Glutamatergic neuron (in vitro differentiated cells): Measurements from ENCODE around the gene FFAR1. TPM values are rescaled to one million over a fixed set of nuclear protein-coding genes. Genes with fewer than 3 reads are reported as not detected.

Experiments
- DNase-seq: peaks from one replicate; pipeline ENCODE4 v3.0.0; 2022
- H3K27ac Mint-ChIP-seq: one replicate; pipeline ENCODE4 v1.8.0; 2020; ENCODE audit warnings: mild to moderate bottlenecking, mixed read lengths, inconsistent platforms; ENCODE audit not compliant: unreplicated experiment
- H3K27me3 Mint-ChIP-seq: one replicate; pipeline ENCODE4 v1.8.0; 2020; ENCODE audit warnings: mild to moderate bottlenecking, moderate library complexity, mixed read lengths, inconsistent platforms; ENCODE audit not compliant: unreplicated experiment
- H3K36me3 Mint-ChIP-seq: one replicate; pipeline ENCODE4 v1.8.0; 2020; ENCODE audit warnings: mild to moderate bottlenecking, mixed read lengths, inconsistent platforms; ENCODE audit not compliant: unreplicated experiment
- H3K4me1 Mint-ChIP-seq: one replicate; pipeline ENCODE4 v1.8.0; 2020; ENCODE audit warnings: mild to moderate bottlenecking, low read depth, mixed read lengths, inconsistent platforms; ENCODE audit not compliant: unreplicated experiment
- H3K4me3 Mint-ChIP-seq: one replicate; pipeline ENCODE4 v1.8.0; 2020; ENCODE audit warnings: mild to moderate bottlenecking, mixed read lengths, inconsistent platforms; ENCODE audit not compliant: unreplicated experiment
- H3K9me3 Mint-ChIP-seq: one replicate; pipeline ENCODE4 v1.8.0; 2020; ENCODE audit warnings: mild to moderate bottlenecking, moderate library complexity, mixed read lengths, inconsistent platforms; ENCODE audit not compliant: unreplicated experiment
- CTCF ChIP-seq: fragments of 200-600 bp; sonication (generic); IDR thresholded peaks from one replicate; pipeline ENCODE4 v1.5.0; 2021; ENCODE audit not compliant: partially characterized antibody, unreplicated experiment
- total RNA-seq: library from RNA; stranded (reverse); fragmentation: NEBNext Ultra II Directional; extraction: Animal tissue kit (Norgen Biotek cat#: 25700); gene quantifications from one replicate; pipeline ENCODE4 v1.2.1, GENCODE V29; 2021; ENCODE audit not compliant: unreplicated experiment

FFAR1 gene
- total RNA-seq, 1 donor from 2014 or later = not detected

- Mint-ChIP-seq H3K9me3 (peaks cover 2% of the 10 kb centered on the region), H3K27me3 (peaks cover 2% of the 10 kb centered on the region), H3K4me3 (no peak overlapping the region), H3K36me3 (no peaks in the 10 kb centered on the region), H3K4me1 (peaks cover 2% of the 10 kb centered on the region), H3K27ac (peak overlapping the region; percentile 5)
- no peak for TF ChIP-seq CTCF
- no peak for DNase-seq
Observed at GRCh38 chr19:35341565-35342225, 6.0 kb upstream of the FFAR1 start.

- Mint-ChIP-seq H3K36me3 (no peaks in the 10 kb centered on the region), H3K27ac (peak overlapping the region; percentile 5), H3K27me3 (peaks cover 2% of the 10 kb centered on the region), H3K4me1 (peaks cover 2% of the 10 kb centered on the region), H3K9me3 (peaks cover 2% of the 10 kb centered on the region), H3K4me3 (no peak overlapping the region)
- no peak for TF ChIP-seq CTCF
- DNase-seq = no peak
Observed at GRCh38 chr19:35342430-35342829, 5.3 kb upstream of the FFAR1 start.

GRCh38 chr19:35344511-35345031 lies 3.1 kb upstream of the FFAR1 start:
- Mint-ChIP-seq H3K36me3 (no peaks in the 10 kb centered on the region), H3K4me1 (peaks cover 2% of the 10 kb centered on the region), H3K4me3 (no peak overlapping the region), H3K9me3 (peaks cover 6% of the 10 kb centered on the region), H3K27me3 (peaks cover 2% of the 10 kb centered on the region), H3K27ac (no peak overlapping the region)
- DNase-seq = no peak
- no peak for TF ChIP-seq CTCF

- H3K36me3 Mint-ChIP-seq = no peaks in the 10 kb centered on the region
- peaks cover 6% of the 10 kb centered on the region for H3K9me3 Mint-ChIP-seq
- peaks cover 2% of the 10 kb centered on the region for H3K4me1 Mint-ChIP-seq
- DNase-seq = no peak
- no peak overlapping the region for H3K27ac Mint-ChIP-seq
- TF ChIP-seq CTCF = no peak
- no peak overlapping the region for H3K4me3 Mint-ChIP-seq
- peaks cover 6% of the 10 kb centered on the region for H3K27me3 Mint-ChIP-seq
Observed at GRCh38 chr19:35345671-35346111, 2.0 kb upstream of the FFAR1 start.
